Stimulated activated CD4-positive, alpha-beta T cell treated with anti-CD3 and anti-CD28 coated beads, Interleukin-1b, Interleukin-23, amount 100 ng/mL, for 24 hours (primary cell): ENCODE measurements around the gene TP73.

Source experiments
- DNase-seq, 4 experiments: peaks; one replicate each; pipeline ENCODE4 v3.0.0-alpha.2; 2020; ENCODE audit warnings: low read depth in 4 of 4, low spot score in 1 of 4

The TP73 gene

DNA sequence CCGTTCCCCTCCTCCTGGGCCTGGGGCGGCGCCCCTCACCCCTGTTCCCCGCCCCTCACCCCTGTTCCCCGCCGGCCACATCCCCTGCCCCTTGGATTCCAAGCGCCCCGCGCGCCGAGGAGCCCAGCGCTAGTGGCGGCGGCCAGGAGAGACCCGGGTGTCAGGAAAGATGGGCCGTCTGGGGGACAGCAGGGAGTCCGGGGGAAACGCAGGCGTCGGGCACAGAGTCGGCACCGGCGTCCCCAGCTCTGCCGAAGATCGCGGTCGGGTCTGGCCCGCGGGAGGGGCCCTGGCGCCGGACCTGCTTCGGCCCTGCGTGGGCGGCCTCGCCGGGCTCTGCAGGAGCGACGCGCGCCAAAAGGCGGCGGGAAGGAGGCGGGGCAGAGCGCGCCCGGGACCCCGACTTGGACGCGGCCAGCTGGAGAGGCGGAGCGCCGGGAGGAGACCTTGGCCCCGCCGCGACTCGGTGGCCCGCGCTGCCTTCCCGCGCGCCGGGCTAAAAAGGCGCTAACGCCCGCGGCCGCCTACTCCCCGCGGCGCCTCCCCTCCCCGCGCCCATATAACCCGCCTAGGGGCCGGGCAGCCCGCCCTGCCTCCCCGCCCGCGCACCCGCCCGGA is at the start of gene TP73:
TP73 (plus strand) TSS at position 587 of the 618 bp plus-strand sequence. CDS start 29,850 bp downstream, outside the sequence.
- no peak for DNase-seq

DNA sequence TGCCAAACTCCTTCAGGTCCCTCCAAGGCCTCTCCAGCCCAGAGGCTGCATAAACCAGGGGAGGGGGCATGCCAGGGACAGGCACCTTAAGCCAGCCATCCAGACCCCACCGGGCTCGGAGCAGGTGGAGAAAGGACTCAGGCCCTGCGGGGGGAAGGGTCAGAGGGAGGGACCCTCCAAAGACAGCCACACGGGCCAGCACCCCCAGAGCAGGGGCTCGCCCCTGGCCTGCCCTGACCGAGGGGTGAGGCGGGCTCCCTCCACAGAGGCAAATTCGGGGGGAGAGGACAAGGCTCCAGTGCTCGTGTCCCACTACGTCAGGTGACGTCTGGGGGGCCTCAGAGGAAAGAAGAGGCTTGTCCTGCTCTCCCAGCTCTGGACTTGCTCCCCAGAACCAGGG is 49.2 kb upstream of the TP73 start:
- DNase-seq = no peak

- no peak for DNase-seq
Measured at GRCh38 chr1:3603571-3604467, 48.5 kb upstream of the TP73 start.

- no peak for DNase-seq
Measured at GRCh38 chr1:3604468-3604974, 47.8 kb upstream of the TP73 start.

DNA sequence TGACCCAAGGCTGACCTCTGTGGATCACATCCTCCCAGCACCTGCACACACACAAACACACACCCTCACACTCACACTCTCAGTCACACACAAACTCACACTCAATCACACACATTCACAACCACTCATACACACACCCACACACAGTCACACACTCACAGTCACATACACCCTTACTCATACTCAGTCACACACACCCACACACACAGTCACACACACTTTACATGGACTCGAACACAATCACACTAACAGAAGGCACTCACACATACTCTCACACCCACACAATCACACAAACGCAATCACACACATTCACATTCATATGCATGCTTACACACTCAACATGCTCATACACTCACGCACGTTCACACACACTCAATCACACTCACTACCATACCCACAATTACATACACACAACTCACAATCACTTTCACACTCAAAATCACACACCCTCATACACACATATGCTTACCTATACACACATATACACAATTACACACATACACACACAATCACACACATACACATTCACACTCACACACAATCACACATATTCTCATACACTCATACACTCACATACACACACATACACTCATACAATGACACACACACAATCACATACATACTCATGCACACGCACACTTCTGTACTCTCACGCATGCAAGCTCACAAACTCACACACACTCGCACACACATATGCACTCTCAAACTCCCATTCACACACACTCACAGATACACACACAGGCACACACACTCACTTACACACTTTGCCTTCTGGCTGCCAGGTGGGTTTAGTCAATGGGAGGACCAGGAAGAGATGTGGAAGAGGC is 47.1 kb upstream of the TP73 start:
- DNase-seq = no peak

- DNase-seq = no peak
Measured at GRCh38 chr1:3606779-3607702, 45.3 kb upstream of the TP73 start.

DNA sequence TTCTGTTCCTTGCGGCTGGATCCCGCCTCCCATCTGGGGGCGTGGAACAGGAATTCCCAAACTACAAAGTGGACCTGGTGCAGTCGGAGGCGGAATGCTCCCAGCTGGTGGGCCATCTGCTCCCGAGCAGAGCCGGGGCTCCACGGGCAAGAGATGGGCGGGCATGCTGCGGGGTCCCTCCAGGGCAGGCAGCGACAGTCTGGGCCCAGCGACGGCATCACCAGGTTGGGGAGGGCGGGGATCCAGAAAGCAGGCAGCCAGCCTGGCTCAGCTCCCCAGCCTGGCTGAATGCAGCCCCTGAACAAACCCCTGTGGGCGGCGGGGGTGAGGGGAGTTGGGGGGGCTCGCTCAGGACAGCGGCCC is 44.6 kb upstream of the TP73 start:
- no peak for DNase-seq

- no peak for DNase-seq
Measured at GRCh38 chr1:3608154-3608553, 44.2 kb upstream of the TP73 start.

GRCh38 chr1:3609016-3609768 is 43.1 kb upstream of the TP73 start:
- DNase-seq = no peak

GRCh38 chr1:3609769-3610526 is 42.4 kb upstream of the TP73 start:
- DNase-seq = no peak

DNA sequence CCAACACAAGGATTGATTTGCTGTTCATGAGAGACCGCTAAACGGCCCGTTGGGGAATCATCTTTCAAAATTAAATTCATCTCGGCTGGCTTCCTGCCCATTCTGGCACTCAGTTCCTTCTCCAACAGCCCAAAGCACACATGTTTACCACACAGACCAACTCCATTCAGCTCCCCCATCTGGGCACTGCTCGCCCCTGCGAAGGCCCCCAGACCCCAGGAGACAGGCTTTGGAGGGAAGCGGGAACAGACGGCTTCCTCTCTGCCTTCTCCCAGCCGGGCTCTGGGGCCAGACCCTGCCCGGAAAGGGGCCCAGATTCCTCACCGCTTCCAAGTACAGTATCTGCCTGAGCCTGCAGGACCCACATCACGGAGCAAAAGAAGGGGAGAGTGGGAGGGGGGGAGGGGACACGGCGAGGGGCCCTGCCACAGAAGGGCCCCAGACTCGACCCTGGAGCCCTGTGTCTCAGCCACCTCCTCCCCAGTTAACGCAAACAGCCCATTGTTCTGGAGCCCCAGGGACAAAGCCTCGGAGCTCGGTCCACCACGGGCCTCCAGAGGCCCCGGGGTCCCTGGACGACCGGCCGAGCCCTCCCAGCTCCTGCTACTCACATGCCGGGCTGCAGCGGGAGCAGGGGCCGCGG is 41.7 kb upstream of the TP73 start:
- no peak for DNase-seq

DNA sequence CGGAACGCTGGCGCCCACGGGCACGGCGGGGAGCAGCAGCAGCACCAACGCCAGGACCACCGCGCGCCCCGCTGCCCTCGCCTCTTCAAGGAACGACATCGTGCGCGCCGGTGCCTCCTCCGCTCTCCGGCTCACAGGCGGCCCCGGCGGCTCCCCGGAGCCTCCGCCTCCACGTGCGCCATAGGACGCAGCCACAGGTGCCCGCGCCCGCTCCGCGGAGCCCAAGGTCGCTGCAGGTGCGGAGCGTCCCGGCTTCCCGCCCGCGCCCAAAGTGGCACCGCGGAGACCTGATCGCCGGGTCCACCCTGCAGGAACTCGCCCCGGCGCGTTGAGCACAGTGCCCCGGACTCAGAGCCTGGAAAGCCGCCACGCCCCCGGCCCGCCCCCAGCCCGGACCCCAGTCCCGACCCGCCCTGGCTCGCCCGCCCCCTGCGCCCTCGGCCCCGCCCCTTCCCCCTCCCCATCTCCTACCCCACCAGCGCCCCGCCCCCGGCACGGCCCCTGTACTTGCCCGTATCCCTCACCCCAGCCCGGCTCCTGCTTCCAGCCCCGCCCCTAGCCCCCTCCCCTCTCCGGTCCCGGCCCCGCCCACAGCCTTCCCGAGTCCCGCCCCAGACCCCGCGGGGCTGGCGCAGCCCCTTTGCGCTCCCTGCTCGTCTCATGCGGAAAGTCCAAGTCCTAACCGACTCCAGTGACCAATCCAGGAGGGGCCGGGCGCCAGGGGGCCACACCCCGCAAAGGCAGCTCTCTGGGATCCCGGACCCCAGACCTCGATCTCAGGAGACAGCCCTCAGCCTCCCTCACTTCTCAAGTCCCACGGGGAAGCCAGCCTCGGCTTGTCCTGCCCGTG is 40.9 kb upstream of the TP73 start, which contains the start of gene MEGF6:
MEGF6 (minus strand) TSS at position 339 of the 850 bp plus-strand sequence; CDS start at position 99, 240 bp downstream.
- peak; percentile 32 to 65 (median 58) for DNase-seq

DNA sequence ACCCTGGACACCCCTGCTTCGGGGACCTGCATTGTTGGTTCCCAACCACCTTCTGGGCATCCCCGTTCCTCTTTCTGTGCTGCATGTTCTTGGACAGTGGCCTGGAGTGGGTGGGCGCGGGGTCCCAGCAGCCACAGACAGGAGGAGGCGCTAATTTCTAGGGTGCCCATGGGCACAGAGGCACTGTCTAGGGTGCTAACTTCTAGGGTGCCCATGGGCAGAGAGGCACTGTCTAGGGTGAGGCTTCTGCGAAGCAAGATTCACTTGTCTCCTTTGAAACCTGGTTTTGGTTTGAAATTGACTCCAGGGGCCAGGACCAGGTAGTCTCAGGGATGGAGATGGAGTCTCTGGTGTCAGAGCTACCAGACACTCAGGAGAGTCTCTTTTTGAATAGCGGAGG is 40.2 kb upstream of the TP73 start:
- DNase-seq = no peak

GRCh38 chr1:3614755-3615742 is 37.3 kb upstream of the TP73 start:
- DNase-seq = no peak

- DNase-seq = no peak
Measured at GRCh38 chr1:3616861-3617260, 35.5 kb upstream of the TP73 start.

GRCh38 chr1:3617806-3618345 is 34.4 kb upstream of the TP73 start:
- DNase-seq = no peak
